ENCODE measurements around the gene CMPK2. TPM values are rescaled to one million over a fixed set of nuclear protein-coding genes. Genes with fewer than 3 reads are reported as not detected.

Gene CMPK2
- total RNA-seq, 1 experiment from 2014 or later = 26.6 TPM

DNA sequence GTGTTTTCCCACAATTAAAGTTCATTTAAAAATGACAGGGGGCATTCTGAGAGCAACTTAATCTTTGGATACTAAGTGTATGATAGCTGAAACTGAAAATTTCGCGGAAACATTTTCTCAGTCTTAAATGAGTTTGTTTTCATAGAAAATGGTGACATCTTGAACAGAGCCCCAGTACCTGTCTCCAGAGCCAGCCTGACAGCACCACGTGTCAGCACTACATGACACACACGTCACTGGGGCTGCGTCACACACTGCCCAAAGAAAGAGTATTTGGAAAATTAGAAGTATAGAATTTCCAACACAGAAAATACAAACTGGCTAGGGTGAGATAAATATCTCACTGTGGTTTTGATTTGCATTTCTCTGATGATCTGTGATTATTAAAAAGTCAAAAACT, 50.8 kb downstream of the CMPK2 start:
- intact Hi-C loops (cut with micrococcal nuclease; ENCODE audit: unreplicated experiment) = no loop called here
- DNase-seq = no peak
- H3K9me3 Mint-ChIP-seq (ENCODE audit: low read depth, unreplicated experiment) = no peaks in the 10 kb centered on the region
- H3K4me3 Mint-ChIP-seq (ENCODE audit: low read depth, unreplicated experiment) = no peak overlapping the region
- peaks cover 90% of the 10 kb centered on the region for H3K27me3 Mint-ChIP-seq (ENCODE audit: unreplicated experiment)
- CTCF ChIA-PET = no interaction called here
- no TSS peak for BruUV-seq (replicated peaks)
- no peaks in the 10 kb centered on the region for H3K4me1 Mint-ChIP-seq (ENCODE audit: low read depth, unreplicated experiment)
- no peaks in the 10 kb centered on the region for H3K36me3 Mint-ChIP-seq (ENCODE audit: insufficient read depth, unreplicated experiment)
- TF ChIP-seq, protein P1, sequence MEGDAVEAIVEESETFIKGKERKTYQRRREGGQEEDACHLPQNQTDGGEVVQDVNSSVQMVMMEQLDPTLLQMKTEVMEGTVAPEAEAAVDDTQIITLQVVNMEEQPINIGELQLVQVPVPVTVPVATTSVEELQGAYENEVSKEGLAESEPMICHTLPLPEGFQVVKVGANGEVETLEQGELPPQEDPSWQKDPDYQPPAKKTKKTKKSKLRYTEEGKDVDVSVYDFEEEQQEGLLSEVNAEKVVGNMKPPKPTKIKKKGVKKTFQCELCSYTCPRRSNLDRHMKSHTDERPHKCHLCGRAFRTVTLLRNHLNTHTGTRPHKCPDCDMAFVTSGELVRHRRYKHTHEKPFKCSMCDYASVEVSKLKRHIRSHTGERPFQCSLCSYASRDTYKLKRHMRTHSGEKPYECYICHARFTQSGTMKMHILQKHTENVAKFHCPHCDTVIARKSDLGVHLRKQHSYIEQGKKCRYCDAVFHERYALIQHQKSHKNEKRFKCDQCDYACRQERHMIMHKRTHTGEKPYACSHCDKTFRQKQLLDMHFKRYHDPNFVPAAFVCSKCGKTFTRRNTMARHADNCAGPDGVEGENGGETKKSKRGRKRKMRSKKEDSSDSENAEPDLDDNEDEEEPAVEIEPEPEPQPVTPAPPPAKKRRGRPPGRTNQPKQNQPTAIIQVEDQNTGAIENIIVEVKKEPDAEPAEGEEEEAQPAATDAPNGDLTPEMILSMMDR (IDR thresholded peaks at IDR 0.05; ENCODE audit: unreplicated experiment) = no peak
- no peak overlapping the region for H3K27ac Mint-ChIP-seq (ENCODE audit: unreplicated experiment)

DNA sequence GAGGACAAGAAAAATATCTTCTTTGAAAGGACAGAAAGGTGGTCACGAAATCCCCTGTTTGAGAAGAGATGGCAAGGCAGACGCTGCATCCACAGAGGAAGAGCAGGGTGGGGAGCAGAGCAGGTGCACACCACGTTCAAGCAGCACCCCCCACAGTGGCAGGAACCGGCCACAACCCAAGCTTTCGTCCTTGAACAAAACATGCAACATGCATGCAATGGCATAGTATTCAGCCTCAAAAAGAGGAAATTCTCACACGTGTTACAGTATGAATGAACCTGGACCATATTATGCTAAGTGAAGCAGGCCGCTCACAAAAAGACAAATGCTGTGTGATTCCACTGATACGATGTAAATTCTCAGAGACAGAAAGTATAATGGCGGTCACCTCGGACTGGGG, 51.4 kb downstream of the CMPK2 start:
- intact Hi-C loops (cut with micrococcal nuclease; ENCODE audit: unreplicated experiment) = no loop called here
- Mint-ChIP-seq H3K36me3 (ENCODE audit: insufficient read depth, unreplicated experiment) (no peaks in the 10 kb centered on the region), H3K4me1 (ENCODE audit: low read depth, unreplicated experiment) (no peaks in the 10 kb centered on the region), H3K27me3 (ENCODE audit: unreplicated experiment) (peaks cover 90% of the 10 kb centered on the region), H3K4me3 (ENCODE audit: low read depth, unreplicated experiment) (no peak overlapping the region), H3K9me3 (ENCODE audit: low read depth, unreplicated experiment) (no peaks in the 10 kb centered on the region), H3K27ac (ENCODE audit: unreplicated experiment) (no peak overlapping the region)
- CTCF ChIA-PET = no interaction called here
- BruUV-seq (replicated peaks) = no TSS peak
- DNase-seq = no peak
- TF ChIP-seq, protein P1 (IDR thresholded peaks at IDR 0.05; ENCODE audit: unreplicated experiment) = no peak

DNA sequence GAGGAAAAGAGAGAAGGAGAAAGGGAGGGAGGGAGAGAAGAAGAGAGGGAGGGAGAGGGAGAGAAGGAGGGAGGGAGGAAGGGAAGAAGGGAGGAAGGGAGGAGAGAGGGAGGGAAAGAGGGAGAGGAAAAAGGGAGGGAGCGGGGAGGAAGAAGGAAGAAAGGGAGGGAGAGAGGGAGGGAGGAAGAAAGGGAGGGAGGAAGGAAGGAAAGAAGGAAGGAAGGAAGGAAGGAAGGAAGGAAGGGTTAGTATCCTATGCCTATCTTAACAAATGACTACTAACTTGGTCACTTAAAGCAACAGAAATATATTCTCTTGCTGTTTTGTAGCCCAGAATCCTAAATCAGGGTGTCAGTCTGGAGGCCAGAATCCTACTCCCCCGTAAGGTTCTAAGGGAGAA, 52.1 kb downstream of the CMPK2 start:
- no peak for DNase-seq
- BruUV-seq (replicated peaks) = no TSS peak
- Mint-ChIP-seq H3K4me1 (ENCODE audit: low read depth, unreplicated experiment) (no peaks in the 10 kb centered on the region), H3K4me3 (ENCODE audit: low read depth, unreplicated experiment) (no peak overlapping the region), H3K27me3 (ENCODE audit: unreplicated experiment) (peaks cover 97% of the 10 kb centered on the region), H3K27ac (ENCODE audit: unreplicated experiment) (no peak overlapping the region), H3K36me3 (ENCODE audit: insufficient read depth, unreplicated experiment) (no peaks in the 10 kb centered on the region), H3K9me3 (ENCODE audit: low read depth, unreplicated experiment) (no peaks in the 10 kb centered on the region)
- CTCF ChIA-PET = no interaction called here
- intact Hi-C loops (cut with micrococcal nuclease; ENCODE audit: unreplicated experiment) = no loop called here
- TF ChIP-seq, protein P1 (IDR thresholded peaks at IDR 0.05; ENCODE audit: unreplicated experiment) = no peak

DNA sequence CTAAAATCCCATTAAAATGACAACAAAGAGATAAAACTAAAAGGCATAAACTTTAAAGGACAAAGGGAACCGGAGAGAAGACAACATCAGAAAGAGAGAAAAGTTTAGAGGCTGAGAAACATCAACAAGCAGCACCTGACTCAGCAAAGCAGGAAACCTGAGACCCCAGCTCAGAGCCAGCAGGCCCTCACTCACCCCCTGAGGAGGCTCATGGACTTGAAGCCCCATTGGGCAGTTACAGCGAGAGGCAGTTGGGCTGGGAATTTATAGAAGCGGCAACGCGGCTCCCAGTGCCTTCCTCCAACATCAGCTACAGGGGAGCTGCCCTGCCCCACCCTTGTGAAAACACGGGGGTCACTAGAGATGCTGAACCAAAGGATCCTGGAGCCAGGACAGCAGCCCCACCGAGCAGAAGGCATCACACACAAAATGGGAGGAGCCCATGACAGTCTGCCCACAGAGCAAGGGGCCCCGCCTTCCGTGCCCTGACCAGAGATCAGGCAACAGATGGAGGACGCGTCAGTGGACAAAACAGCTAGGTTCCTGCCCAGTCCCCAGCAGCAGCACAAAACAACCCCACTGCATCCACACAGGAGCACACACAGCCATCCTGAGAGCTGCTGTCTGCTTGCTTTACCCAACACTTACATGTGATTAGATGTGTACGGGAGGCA, 52.7 kb downstream of the CMPK2 start:
- CTCF ChIA-PET = no interaction called here
- DNase-seq = no peak
- H3K4me3 Mint-ChIP-seq (ENCODE audit: low read depth, unreplicated experiment) = no peak overlapping the region
- intact Hi-C loops (cut with micrococcal nuclease; ENCODE audit: unreplicated experiment) = no loop called here
- H3K36me3 Mint-ChIP-seq (ENCODE audit: insufficient read depth, unreplicated experiment) = no peaks in the 10 kb centered on the region
- BruUV-seq (replicated peaks) = no TSS peak
- TF ChIP-seq, protein P1 (IDR thresholded peaks at IDR 0.05; ENCODE audit: unreplicated experiment) = no peak
- no peak overlapping the region for H3K27ac Mint-ChIP-seq (ENCODE audit: unreplicated experiment)
- no peaks in the 10 kb centered on the region for H3K4me1 Mint-ChIP-seq (ENCODE audit: low read depth, unreplicated experiment)
- H3K9me3 Mint-ChIP-seq (ENCODE audit: low read depth, unreplicated experiment) = no peaks in the 10 kb centered on the region
- H3K27me3 Mint-ChIP-seq (ENCODE audit: unreplicated experiment) = peaks cover 98% of the 10 kb centered on the region

All from Calu3 (cell line).